HG03558 (cell line): ENCODE measurements around the gene RAX.
"Not testable (repeated sequence)": the region's sequence is repeated elsewhere in the genome, so short reads cannot be mapped to it uniquely, and the experiment has no call there.

Experiments used
- ATAC-seq: cut with Tn5 transposase; IDR thresholded peaks from one replicate; pipeline ENCODE4 v1.9.1; 2021; ENCODE audit warnings: moderate number of reproducible peaks; ENCODE audit not compliant: unreplicated experiment; ENCODE audit errors: extremely low read depth

The RAX gene

GRCh38 chr18:59274533-59274928 is 1.3 kb upstream of the RAX start:
- no peak for ATAC-seq

GRCh38 chr18:59273759-59274532 is 692 bp upstream of the RAX start:
- ATAC-seq, result no peak

GRCh38 chr18:59272221-59272888 is 899 bp downstream of the RAX start:
- ATAC-seq, result no peak

GRCh38 chr18:59271606-59272220 is 1.5 kb downstream of the RAX start:
- ATAC-seq, result no peak

GRCh38 chr18:59270689-59271257 is 2.5 kb downstream of the RAX start:
- no peak for ATAC-seq

GRCh38 chr18:59269563-59270119 is 3.6 kb downstream of the RAX start:
- no peak for ATAC-seq

- no peak for ATAC-seq
These were observed 4.3 kb downstream of the RAX start for GRCh38 chr18:59268721-59269562.

GRCh38 chr18:59268127-59268720 is 5.0 kb downstream of the RAX start:
- no peak for ATAC-seq

- no peak for ATAC-seq
These were observed 5.6 kb downstream of the RAX start for GRCh38 chr18:59267503-59268126.

- ATAC-seq, result no peak
These were observed 6.3 kb downstream of the RAX start for GRCh38 chr18:59266886-59267502.

GRCh38 chr18:59266459-59266858 is 6.8 kb downstream of the RAX start:
- ATAC-seq, result no peak

- no peak for ATAC-seq
These were observed 7.3 kb downstream of the RAX start for GRCh38 chr18:59265974-59266369.

GRCh38 chr18:59265246-59265973 is 7.8 kb downstream of the RAX start:
- ATAC-seq, result no peak

- no peak for ATAC-seq
These were observed 8.5 kb downstream of the RAX start for GRCh38 chr18:59264651-59265245.

- no peak for ATAC-seq
These were observed 9.1 kb downstream of the RAX start for GRCh38 chr18:59264121-59264571.

- ATAC-seq, result no peak
These were observed 9.6 kb downstream of the RAX start for GRCh38 chr18:59263661-59264060.

GRCh38 chr18:59262243-59262642 is 11.0 kb downstream of the RAX start:
- ATAC-seq, result not testable (repeated sequence)

- not testable (repeated sequence) for ATAC-seq
These were observed 11.4 kb downstream of the RAX start for GRCh38 chr18:59261842-59262241.
